Activated T-helper 2 cell treated with anti-CD3 and anti-CD28 coated beads, Interferon-gamma antibody, Interleukin-2, Interleukin-4, amounts not matched to agents 10 μg/mL and 5 μg/mL and 100 μg/mL, durations not matched to agents 14 hours and 24 hours and 36 hours (primary cell): ENCODE measurements around the gene SLC22A13. TPM values are rescaled to one million over a fixed set of nuclear protein-coding genes. Genes with fewer than 3 reads are reported as not detected.
"Not testable (repeated sequence)": the region's sequence is repeated elsewhere in the genome, so short reads cannot be mapped to it uniquely, and the experiment has no call there.

Source experiments
- DNase-seq: peaks from one replicate; pipeline ENCODE4 v3.0.0; 2021; ENCODE audit warnings: low spot score
- H3K27ac Mint-ChIP-seq: one replicate; pipeline ENCODE4 v1.8.0; 2021; ENCODE audit warnings: mixed read lengths
- H3K27me3 Mint-ChIP-seq: one replicate; pipeline ENCODE4 v1.8.0; 2021; ENCODE audit warnings: low read depth, mixed read lengths
- H3K36me3 Mint-ChIP-seq: one replicate; pipeline ENCODE4 v1.8.0; 2021; ENCODE audit warnings: low read depth, mixed read lengths
- H3K4me1 Mint-ChIP-seq: one replicate; pipeline ENCODE4 v1.8.0; 2021; ENCODE audit warnings: low read depth, mixed read lengths
- H3K4me3 Mint-ChIP-seq: one replicate; pipeline ENCODE4 v1.8.0; 2021; ENCODE audit warnings: low read depth, mild to moderate bottlenecking, moderate library complexity, mixed read lengths
- H3K9me3 Mint-ChIP-seq: one replicate; pipeline ENCODE4 v1.8.0; 2021; ENCODE audit warnings: mixed read lengths
- intact Hi-C: fragments of 100-400 bp; cut with micrococcal nuclease; formaldehyde crosslinking; loops from one replicate; pipeline ENCODE4 v1.15.1; 2023
- total RNA-seq: library from RNA; stranded (reverse); gene quantifications from 2 replicates; pipeline ENCODE4 v1.2.3, GENCODE V29; 2022

Gene SLC22A13
- total RNA-seq, 1 donor from 2014 or later = 0.78 TPM

DNA sequence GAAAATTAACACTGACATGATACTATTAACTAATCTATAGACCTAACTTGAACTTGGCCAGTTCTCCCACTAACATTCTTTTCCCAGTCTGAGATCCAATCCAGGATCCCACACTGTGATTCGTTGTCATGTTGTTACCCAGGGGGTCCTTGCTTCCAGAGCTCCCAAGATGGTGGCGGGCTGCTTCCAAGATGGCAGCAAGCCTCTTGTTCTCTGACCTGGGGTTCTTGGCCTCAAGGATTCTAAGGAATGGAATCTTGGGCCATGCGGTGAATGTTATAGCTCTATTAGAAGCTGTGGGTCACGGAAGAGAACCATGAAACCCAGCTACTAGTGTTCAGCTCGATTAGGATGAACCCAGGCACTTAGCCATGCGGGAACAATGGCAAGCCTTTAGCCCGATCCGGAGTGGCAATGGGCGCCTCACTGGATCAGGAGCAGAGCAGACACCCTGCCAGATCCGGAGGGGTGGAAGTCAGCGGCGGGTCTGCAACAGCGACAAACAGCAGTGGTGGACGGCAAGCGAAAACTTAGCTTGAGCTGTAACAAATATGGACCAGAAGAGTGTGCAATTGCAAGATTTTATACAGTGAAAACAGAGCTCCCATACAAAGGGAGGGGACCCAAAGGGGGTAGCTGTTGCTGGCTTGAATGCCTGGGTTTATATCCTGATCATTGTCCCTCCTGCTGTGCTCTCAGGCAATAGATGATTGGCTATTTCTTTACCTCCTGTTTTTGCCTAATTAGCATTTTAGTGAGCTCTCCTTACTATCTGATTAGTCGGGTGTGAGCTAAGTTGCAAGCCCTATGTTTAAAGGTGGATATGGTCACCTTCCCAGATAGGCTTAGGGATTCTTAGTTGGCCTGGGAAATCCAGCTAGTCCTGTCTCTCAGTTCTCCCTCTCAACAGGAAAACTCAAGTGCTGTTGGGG is 23.9 kb downstream of the SLC22A13 start:
- intact Hi-C loops, H3K4me1 Mint-ChIP-seq, H3K27me3 Mint-ChIP-seq, H3K27ac Mint-ChIP-seq, DNase-seq, H3K4me3 Mint-ChIP-seq, H3K36me3 Mint-ChIP-seq, H3K9me3 Mint-ChIP-seq: not testable (repeated sequence)

DNA sequence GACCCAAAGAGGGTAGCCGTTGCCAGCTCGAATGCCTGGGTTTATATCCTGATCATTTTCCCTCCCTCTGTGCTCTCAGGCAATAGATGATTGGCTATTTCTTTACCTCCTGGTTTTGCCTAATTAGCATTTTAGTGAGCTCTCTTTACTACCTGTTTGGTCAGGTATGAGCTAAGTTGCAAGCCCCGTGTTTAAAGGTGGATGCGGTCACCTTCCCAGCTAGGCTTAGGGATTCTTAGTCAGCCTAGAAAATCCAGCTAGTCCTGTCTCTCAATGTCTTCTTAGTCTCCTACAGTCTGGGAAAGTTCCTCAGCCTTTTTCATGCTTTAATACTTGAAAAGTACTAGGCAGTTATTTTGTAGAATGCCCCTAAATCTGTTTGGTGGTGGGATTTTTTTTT is 31.4 kb downstream of the SLC22A13 start:
- DNase-seq, H3K4me1 Mint-ChIP-seq, H3K27ac Mint-ChIP-seq, intact Hi-C loops, H3K9me3 Mint-ChIP-seq, H3K4me3 Mint-ChIP-seq, H3K36me3 Mint-ChIP-seq: not testable (repeated sequence)
- H3K27me3 Mint-ChIP-seq = peaks cover 15% of the 10 kb centered on the region

GRCh38 chr3:38297537-38297936 is 31.9 kb downstream of the SLC22A13 start:
- Mint-ChIP-seq H3K36me3 (no peaks in the 10 kb centered on the region), H3K27me3 (peaks cover 15% of the 10 kb centered on the region), H3K4me1 (peaks cover 2% of the 10 kb centered on the region), H3K9me3 (no peaks in the 10 kb centered on the region), H3K27ac (no peak overlapping the region), H3K4me3 (no peak overlapping the region)
- intact Hi-C loops = no loop called here
- DNase-seq = no peak

- H3K4me3 Mint-ChIP-seq = no peak overlapping the region
- peaks cover 2% of the 10 kb centered on the region for H3K4me1 Mint-ChIP-seq
- no peak overlapping the region for H3K27ac Mint-ChIP-seq
- DNase-seq = no peak
- H3K27me3 Mint-ChIP-seq = peaks cover 15% of the 10 kb centered on the region
- H3K9me3 Mint-ChIP-seq = no peaks in the 10 kb centered on the region
- no peaks in the 10 kb centered on the region for H3K36me3 Mint-ChIP-seq
- intact Hi-C loops = no loop called here
Observed at GRCh38 chr3:38297947-38298711, 32.5 kb downstream of the SLC22A13 start.

DNA sequence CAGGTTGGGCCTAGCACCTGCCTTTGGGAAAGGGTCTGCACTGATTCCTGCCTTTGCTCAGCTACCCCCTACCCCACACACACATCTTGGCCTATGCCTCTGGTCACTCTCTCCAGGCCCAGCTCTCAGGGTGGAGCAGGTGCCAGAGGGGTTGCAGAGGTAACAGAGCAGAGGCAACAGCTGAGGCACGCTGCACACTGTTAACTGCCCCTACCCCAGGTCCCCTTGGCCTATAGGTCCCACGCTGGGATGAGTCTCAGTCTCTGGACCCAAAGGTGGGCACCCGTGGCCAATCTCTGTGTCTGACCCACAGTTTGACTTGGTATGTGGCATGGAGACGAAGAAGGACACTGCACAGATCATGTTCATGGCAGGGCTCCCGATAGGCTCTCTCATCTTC is 41.3 kb downstream of the SLC22A13 start:
- intact Hi-C loops = no loop called here
- no peak overlapping the region for H3K4me3 Mint-ChIP-seq
- H3K36me3 Mint-ChIP-seq = no peaks in the 10 kb centered on the region
- H3K9me3 Mint-ChIP-seq = no peaks in the 10 kb centered on the region
- no peak overlapping the region for H3K27ac Mint-ChIP-seq
- DNase-seq = no peak
- H3K27me3 Mint-ChIP-seq = peaks cover 19% of the 10 kb centered on the region
- no peaks in the 10 kb centered on the region for H3K4me1 Mint-ChIP-seq

- intact Hi-C loops = no loop called here
- Mint-ChIP-seq H3K9me3 (no peaks in the 10 kb centered on the region), H3K4me3 (no peak overlapping the region), H3K4me1 (no peaks in the 10 kb centered on the region), H3K27me3 (peaks cover 19% of the 10 kb centered on the region), H3K36me3 (no peaks in the 10 kb centered on the region), H3K27ac (no peak overlapping the region)
- DNase-seq = no peak
Observed at GRCh38 chr3:38307599-38307998, 42.0 kb downstream of the SLC22A13 start.

GRCh38 chr3:38308456-38308855 is 42.8 kb downstream of the SLC22A13 start:
- Mint-ChIP-seq H3K9me3 (no peaks in the 10 kb centered on the region), H3K4me3 (no peak overlapping the region), H3K4me1 (no peaks in the 10 kb centered on the region), H3K27me3 (peaks cover 15% of the 10 kb centered on the region), H3K27ac (no peak overlapping the region), H3K36me3 (no peaks in the 10 kb centered on the region)
- intact Hi-C loops = no loop called here
- DNase-seq = no peak

DNA sequence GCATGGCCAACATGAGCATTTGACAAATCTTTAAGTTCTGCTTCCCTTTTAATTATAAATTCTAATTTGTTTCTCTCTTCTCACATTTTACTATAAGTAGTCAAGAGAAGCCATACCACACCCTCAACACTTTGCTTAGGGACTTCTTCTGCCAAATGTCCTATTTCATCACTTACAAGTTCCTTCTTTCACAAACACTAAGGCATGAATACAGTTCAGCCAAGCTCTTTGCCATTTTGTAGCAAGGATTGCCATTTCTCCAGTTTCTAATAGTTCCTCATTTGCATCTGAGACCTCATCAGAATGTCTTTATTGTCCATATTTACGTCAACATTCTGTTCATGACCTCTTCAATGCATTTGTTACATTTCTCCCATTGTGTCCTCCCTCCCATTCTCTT is 45.9 kb downstream of the SLC22A13 start:
- Mint-ChIP-seq H3K4me1 (no peaks in the 10 kb centered on the region), H3K4me3 (no peak overlapping the region), H3K36me3 (no peaks in the 10 kb centered on the region), H3K9me3 (no peaks in the 10 kb centered on the region), H3K27me3 (peaks cover 6% of the 10 kb centered on the region), H3K27ac (no peak overlapping the region)
- intact Hi-C loops = no loop called here
- DNase-seq = no peak

DNA sequence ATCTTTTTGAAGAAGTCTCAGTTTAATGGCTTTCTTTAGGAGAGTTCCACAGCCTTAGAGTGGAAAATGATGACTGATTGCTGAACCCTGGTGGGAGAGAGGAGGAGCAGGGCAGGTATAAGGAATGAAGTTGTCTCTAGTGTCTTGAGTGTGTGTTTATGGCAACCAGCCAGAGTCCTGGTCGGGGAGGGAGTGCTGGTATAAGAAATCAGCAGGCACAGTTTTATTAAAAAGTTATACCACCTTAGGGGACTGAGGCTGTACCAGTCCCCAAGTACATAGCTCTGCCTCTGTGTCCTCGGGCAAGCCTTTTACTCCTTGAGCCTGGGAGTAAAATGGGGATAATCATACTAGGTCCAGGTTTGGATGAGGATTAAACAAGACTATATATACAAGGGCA is 46.3 kb downstream of the SLC22A13 start:
- no peak overlapping the region for H3K4me3 Mint-ChIP-seq
- intact Hi-C loops = no loop called here
- no peaks in the 10 kb centered on the region for H3K4me1 Mint-ChIP-seq
- H3K27ac Mint-ChIP-seq = no peak overlapping the region
- DNase-seq = no peak
- H3K36me3 Mint-ChIP-seq = no peaks in the 10 kb centered on the region
- no peaks in the 10 kb centered on the region for H3K9me3 Mint-ChIP-seq
- peaks cover 6% of the 10 kb centered on the region for H3K27me3 Mint-ChIP-seq

GRCh38 chr3:38312356-38312755 is 46.7 kb downstream of the SLC22A13 start:
- no peaks in the 10 kb centered on the region for H3K4me1 Mint-ChIP-seq
- no peaks in the 10 kb centered on the region for H3K9me3 Mint-ChIP-seq
- intact Hi-C loops = no loop called here
- DNase-seq = no peak
- H3K4me3 Mint-ChIP-seq = no peak overlapping the region
- peaks cover 6% of the 10 kb centered on the region for H3K27me3 Mint-ChIP-seq
- H3K36me3 Mint-ChIP-seq = no peaks in the 10 kb centered on the region
- H3K27ac Mint-ChIP-seq = no peak overlapping the region

DNA sequence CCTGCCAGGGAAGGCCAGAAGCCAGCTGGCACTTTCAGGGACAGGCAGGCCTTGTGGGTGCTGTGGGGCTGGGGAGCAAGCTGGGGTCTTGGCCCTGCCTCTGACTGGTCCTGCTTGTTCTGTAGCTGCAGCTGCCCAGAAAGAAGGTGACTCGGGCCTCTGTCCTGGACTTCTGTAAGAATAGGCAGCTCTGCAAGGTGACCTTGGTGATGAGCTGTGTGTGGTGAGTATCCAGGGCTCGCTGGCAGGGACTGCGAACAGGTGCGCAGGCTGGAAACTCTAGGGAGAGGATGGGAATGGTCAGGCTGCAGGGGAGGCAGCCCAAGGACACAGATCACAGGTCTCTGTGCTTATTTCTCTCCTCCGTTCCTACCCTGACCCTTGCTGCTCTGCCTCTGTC is 47.7 kb downstream of the SLC22A13 start:
- Mint-ChIP-seq H3K36me3 (no peaks in the 10 kb centered on the region), H3K9me3 (no peaks in the 10 kb centered on the region), H3K4me3 (no peak overlapping the region), H3K4me1 (no peaks in the 10 kb centered on the region), H3K27ac (no peak overlapping the region), H3K27me3 (peaks cover 6% of the 10 kb centered on the region)
- DNase-seq = no peak
- intact Hi-C loops = no loop called here

GRCh38 chr3:38313695-38314094 is 48.1 kb downstream of the SLC22A13 start:
- Mint-ChIP-seq H3K4me1 (no peaks in the 10 kb centered on the region), H3K27ac (no peak overlapping the region), H3K4me3 (no peak overlapping the region), H3K9me3 (no peaks in the 10 kb centered on the region), H3K27me3 (peaks cover 6% of the 10 kb centered on the region), H3K36me3 (no peaks in the 10 kb centered on the region)
- intact Hi-C loops = no loop called here
- DNase-seq = no peak

DNA sequence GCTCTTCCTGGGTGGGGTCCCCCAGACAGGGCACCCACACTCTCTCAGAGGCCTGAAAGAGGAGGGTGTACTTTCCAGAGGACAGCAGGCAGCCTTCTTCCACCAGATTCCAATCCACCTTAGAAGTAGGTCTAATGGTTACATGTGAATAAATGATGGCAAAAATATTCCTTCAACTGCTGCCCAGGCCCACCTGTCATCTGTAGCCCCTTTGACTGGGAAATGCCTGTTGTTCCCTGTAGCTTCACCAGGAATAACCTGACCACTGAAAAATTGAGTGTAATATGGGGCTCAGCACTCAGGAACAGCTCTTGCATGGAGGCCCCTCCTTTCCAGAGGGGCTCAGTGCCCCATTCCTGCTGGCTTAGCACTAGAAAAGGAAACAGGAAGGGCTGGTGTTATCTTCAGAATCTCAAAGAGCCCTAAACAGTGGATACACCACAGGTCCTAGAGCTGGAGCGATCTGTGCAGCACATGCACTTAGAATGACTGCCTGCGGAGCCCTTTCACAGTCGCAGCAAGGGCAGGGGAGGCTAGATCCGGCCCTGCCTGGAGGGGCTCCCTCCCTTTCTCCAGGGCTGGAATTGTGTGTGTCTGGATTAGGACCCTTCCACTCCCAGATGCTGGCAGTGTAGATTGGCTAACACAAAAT is 48.6 kb downstream of the SLC22A13 start:
- no peak overlapping the region for H3K27ac Mint-ChIP-seq
- no peaks in the 10 kb centered on the region for H3K4me1 Mint-ChIP-seq
- no peaks in the 10 kb centered on the region for H3K9me3 Mint-ChIP-seq

More for the DNA sequence above, 48.6 kb downstream of the SLC22A13 start:
- intact Hi-C loops = no loop called here
- Mint-ChIP-seq H3K27me3 (peaks cover 4% of the 10 kb centered on the region), H3K36me3 (no peaks in the 10 kb centered on the region), H3K4me3 (no peak overlapping the region)
- no peak for DNase-seq
